GM12878 (cell line): ENCODE results near the gene USP46. TPM values are rescaled to one million over a fixed set of nuclear protein-coding genes. Genes with fewer than 3 reads are reported as not detected.

Source experiments
- ATAC-seq: fragments of 200-7000 bp; cut with Tn5 transposase; 3 replicates; pipeline ENCODE4 v1.9.1; 2020; ENCODE audit warnings: mild to moderate bottlenecking, moderate library complexity
- BruUV-seq: library from RNA; stranded (reverse); fragments of 400-500 nt; replicated peaks from 2 replicates; lab custom pipeline; 2021; lab: Mats Ljungman, UMichigan
- CTCF ChIA-PET: fragments of 300-600 bp; sonication (Branson Sonifier 250); formaldehyde crosslinking; extraction: SDS; loops from one replicate; lab custom pipeline; 2021; ENCODE audit warnings: inconsistent platforms; lab: Yijun Ruan, JAX
- POLR2A ChIA-PET: fragments of 350-600 bp; formaldehyde crosslinking; extraction: SDS; loops from one replicate; lab custom pipeline; 2021; ENCODE audit warnings: inconsistent platforms; lab: Charles Lee
- RAD21 ChIA-PET: fragments of 300-600 bp; sonication (Branson Sonifier 250); formaldehyde crosslinking; loops from one replicate; lab custom pipeline; 2023; ENCODE audit warnings: antibody characterized with exemption; ENCODE audit not compliant: unreplicated experiment; lab: Charles Lee
- SMC1A ChIA-PET: fragments of 300-600 bp; sonication (Branson Sonifier 250); formaldehyde crosslinking; loops from one replicate; lab custom pipeline; 2023; ENCODE audit not compliant: unreplicated experiment, uncharacterized antibody; lab: Charles Lee
- DNase-seq: peaks from one replicate; pipeline ENCODE4 v3.0.0-alpha.2; 2011; ENCODE audit warnings: low read depth, low spot score
- FAIRE-seq: peaks from 3 replicates; lab custom pipeline; 2011; peaks lifted over from hg19 to GRCh38; lab: Jason Lieb, UNC
- H2AFZ ChIP-seq: 2 replicates; pipeline ENCODE4 v1.6.0; 2011; ENCODE audit warnings: low read depth, low read length, control low read depth; ENCODE audit not compliant: control insufficient read depth
- H3K27ac ChIP-seq: 2 replicates; pipeline ENCODE4 v1.5.1; 2011; ENCODE audit warnings: control low read depth; ENCODE audit not compliant: control insufficient read depth, insufficient read depth
- H3K27me3 ChIP-seq, 2 experiments: replicated peaks in 1 of 2; 2 replicates each; pipeline versions ENCODE4 v1.6.0 to v1.6.1; 2011; ENCODE audit warnings: low read length in 1 of 2; ENCODE audit not compliant: control insufficient read depth in 2 of 2, insufficient read depth in 2 of 2
- H3K36me3 ChIP-seq, 2 experiments: 2 replicates each; pipeline ENCODE4 v1.5.1; 2011; ENCODE audit warnings: low read length in 1 of 2; ENCODE audit not compliant: control insufficient read depth in 2 of 2, insufficient read depth in 2 of 2
- H3K4me1 ChIP-seq: 2 replicates; pipeline ENCODE4 v1.6.1; 2011; ENCODE audit warnings: mild to moderate bottlenecking, low read length, moderate library complexity, mixed read lengths; ENCODE audit not compliant: control insufficient read depth, insufficient read depth
- H3K4me2 ChIP-seq: 2 replicates; pipeline ENCODE4 v1.6.0; 2011; ENCODE audit warnings: control low read depth; ENCODE audit not compliant: control insufficient read depth, insufficient read depth
- H3K4me3 ChIP-seq: fragments of 200-600 bp; sonication (generic); 2 replicates; pipeline ENCODE4 v1.5.1; 2016
- H3K79me2 ChIP-seq: 2 replicates; pipeline ENCODE4 v1.6.0; 2011; ENCODE audit warnings: low read length; ENCODE audit not compliant: control insufficient read depth, insufficient read depth
- H3K9ac ChIP-seq: 2 replicates; pipeline ENCODE4 v1.8.0; 2011; ENCODE audit warnings: low read length, control low read depth, mixed read lengths; ENCODE audit not compliant: control insufficient read depth, insufficient read depth
- H3K9me3 ChIP-seq: replicated peaks from 3 replicates; pipeline ENCODE4 v1.5.1; 2011; ENCODE audit warnings: mild to moderate bottlenecking, low read length; ENCODE audit not compliant: control insufficient read depth, insufficient read depth
- H4K20me1 ChIP-seq: 2 replicates; pipeline ENCODE4 v1.6.0; 2011; ENCODE audit not compliant: control insufficient read depth, insufficient read depth
- ASH2L ChIP-seq: fragments of 300-600, 200-600 bp; sonication (generic); IDR thresholded peaks from 2 replicates; pipeline ENCODE4 v1.6.1; 2017; ENCODE audit warnings: low read depth, mild to moderate bottlenecking, borderline replicate concordance
- CBX5 ChIP-seq: sonication (generic); IDR thresholded peaks from 2 replicates; pipeline ENCODE4 v1.6.1; 2016; ENCODE audit warnings: low read depth, moderate library complexity, mild to moderate bottlenecking, inconsistent platforms
- CHD2 ChIP-seq: IDR thresholded peaks from 2 replicates; pipeline ENCODE4 v1.6.1; 2011; ENCODE audit warnings: low read depth, low read length, improper control_type of control experiment, borderline replicate concordance
- FOXM1 ChIP-seq: IDR thresholded peaks from 2 replicates; pipeline ENCODE4 v1.6.1; 2012; ENCODE audit warnings: low read depth, mild to moderate bottlenecking, inconsistent platforms, low read length, moderate library complexity
- JUNB ChIP-seq: IDR thresholded peaks from 2 replicates; pipeline ENCODE4 v1.6.1; 2016; ENCODE audit warnings: antibody characterized with exemption, mild to moderate bottlenecking
- MEF2A ChIP-seq: IDR thresholded peaks from 2 replicates; pipeline ENCODE4 v1.6.1; 2011; ENCODE audit warnings: low read depth, mild to moderate bottlenecking, low read length, moderate library complexity; ENCODE audit not compliant: insufficient read depth
- PAX5 ChIP-seq: IDR thresholded peaks from 2 replicates; pipeline ENCODE4 v1.6.1; 2011; ENCODE audit warnings: low read depth, low read length, borderline replicate concordance
- RAD51 ChIP-seq: fragments of 450-650 bp; IDR thresholded peaks from 2 replicates; pipeline ENCODE4 v1.6.1; 2016; ENCODE audit warnings: moderate library complexity, mild to moderate bottlenecking, inconsistent platforms
- SRF ChIP-seq, 2 experiments: IDR thresholded peaks; 2 replicates each; pipeline ENCODE4 v1.6.1; 2011; ENCODE audit warnings: low read depth in 2 of 2, low read length in 2 of 2, mild to moderate bottlenecking in 1 of 2, moderate library complexity in 1 of 2
- TCF12 ChIP-seq: IDR thresholded peaks from 2 replicates; pipeline ENCODE4 v1.6.1; 2011; ENCODE audit warnings: low read depth, mild to moderate bottlenecking, low read length
- WGBS: methylation state at CpG from one replicate; pipeline ENCODE4 v1.1.6; 2016; ENCODE audit warnings: low lambda C conversion rate; ENCODE audit not compliant: insufficient replicate concordance, insufficient coverage; ENCODE audit errors: missing lambda C conversion rate; 5-methylcytosine and 5-hydroxymethylcytosine counted together
- in situ Hi-C: fragments of 300-500 bp; cut with MboI; formaldehyde crosslinking; loops from 9 replicates; pipeline ENCODE4 v1.14.3; 2018; ENCODE audit warnings: mixed read lengths
- intact Hi-C: fragments of 100-400 bp; cut with micrococcal nuclease; formaldehyde crosslinking; loops from one replicate; pipeline ENCODE4 v1.14.2; 2022; ENCODE audit not compliant: unreplicated experiment
- polyA plus RNA-seq, 11 experiments: library from polyadenylated mRNA; depleted of rRNA in 4 of 11; unstranded in 6 of 11; stranded (reverse) in 5 of 11; fragments of >200 nt; fragmentation: Nextera tagmentation in 4 of 11; fragmentation: Illumina TruSeq in 1 of 11; extraction: Ambion mirVana in 4 of 11; extraction: Trizol in 1 of 11; gene quantifications; 1 replicate in 1 of 11; 2 replicates in 10 of 11; pipeline versions ENCODE4 v1.2.1 to v1.2.3, GENCODE V29; 2011 to 2016; ENCODE audit warnings: inconsistent platforms in 2 of 11, missing spikeins in 2 of 11, low read depth in 1 of 11
- total RNA-seq, 4 experiments: library from RNA; depleted of rRNA in 3 of 4; stranded (reverse); fragments of >200 nt in 3 of 4; fragmentation: Illumina TruSeq in 1 of 4; extraction: Trizol in 1 of 4; gene quantifications; 2 replicates each; pipeline versions ENCODE4 v1.2.1 to v1.2.3, GENCODE V29; 2013 to 2021
- TF ChIP-seq, protein P1 (sequence below): IDR thresholded peaks from 2 replicates; pipeline ENCODE4 v1.6.1; 2012; ENCODE audit warnings: low read depth, low read length, improper control_type of control experiment
- TF ChIP-seq, protein P2 (sequence below): fragments of 450-650 bp; IDR thresholded peaks from 2 replicates; pipeline ENCODE4 v1.6.1; 2016; ENCODE audit warnings: mild to moderate bottlenecking
- TF ChIP-seq, protein P3 (sequence below): IDR thresholded peaks from 2 replicates; pipeline ENCODE4 v1.6.1; 2012; ENCODE audit warnings: improper control_type of control experiment, low read depth, low read length; ENCODE audit not compliant: insufficient replicate concordance
- TF ChIP-seq, protein P4 (sequence below): IDR thresholded peaks from 2 replicates; pipeline ENCODE4 v1.6.1; 2011; ENCODE audit warnings: borderline replicate concordance, low read depth, mild to moderate bottlenecking, moderate library complexity, low read length; ENCODE audit not compliant: insufficient read depth, poor library complexity, severe bottlenecking

The USP46 gene
- total and polyA plus RNA-seq, 10 of the 15 experiments (the other 5 are each of a cell fraction or from before 2014, with no cell fraction given): 5.3 to 20.1 (median 12.0) TPM

DNA sequence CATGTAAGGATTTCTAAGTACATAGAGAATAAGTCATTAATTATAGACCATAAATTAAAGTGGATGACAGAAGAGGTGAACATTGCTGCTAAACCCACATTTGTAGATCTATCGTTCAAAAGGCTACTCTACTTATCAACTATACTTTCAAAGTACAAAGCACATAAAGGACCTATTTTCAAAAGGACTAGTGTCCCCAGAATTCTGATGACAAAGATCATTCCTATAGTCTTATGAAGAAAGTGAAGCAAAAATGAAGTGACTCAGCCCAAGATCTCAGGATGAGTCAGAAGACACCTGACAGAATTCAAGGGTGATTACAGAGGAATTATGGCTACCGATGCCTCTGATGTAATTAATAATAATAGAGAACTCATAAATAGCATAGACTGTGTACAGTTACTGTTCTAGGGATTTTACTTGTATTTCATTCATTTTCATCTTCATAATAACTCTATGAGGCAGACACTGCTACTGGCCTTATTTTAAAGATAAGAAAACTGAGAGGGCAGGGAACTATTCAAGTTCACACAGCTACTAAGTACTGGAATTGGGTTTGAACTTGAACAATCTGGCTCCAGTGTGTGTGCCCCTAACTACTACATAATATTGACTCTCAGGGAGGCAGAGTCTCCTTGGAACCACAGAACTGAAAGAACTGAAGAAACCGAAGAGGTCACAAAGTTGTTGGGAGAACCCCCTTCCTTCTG lies 17.1 kb downstream of the USP46 start:
- peak overlapping the region; percentile 26; the same call in 1 of the 2 replicates for H3K9ac ChIP-seq
- SMC1A ChIA-PET: no interaction called here
- in situ Hi-C loops: no loop called here
- H3K79me2 ChIP-seq: peaks cover 61% of the 10 kb centered on the region
- RAD21 ChIA-PET: interaction anchor here (1.1 to 2.1 kb wide), 2 partner anchors 16 to 799 kb away, joined by 3 to 8 read pairs; partner anchors contain the start of gene USP46
- 10% methylated on average over 3 of the region's 3 CpGs for WGBS
- H3K4me3 ChIP-seq: peak overlapping the region; percentile 14; the same call in 1 of the 2 replicates
- intact Hi-C loops: loop anchor here (5.0 to 10.0 kb wide), 2 partner anchors 70 to 607 kb away; partner anchors contain the start of gene SGCB
- ATAC-seq (peak; percentile 85), DNase-seq (peak; percentile 67), FAIRE-seq (peak; percentile 73)
- H3K9me3 ChIP-seq: no peaks in the 10 kb centered on the region; the same call in 1 of the 3 replicates
- no TSS peak for BruUV-seq
- peak overlapping the region; percentile 70 for H3K27ac ChIP-seq
- POLR2A ChIA-PET: interaction anchor here (1.4 kb wide), 2 partner anchors 13 to 70 kb away, joined by 4 to 7 read pairs; no protein-coding TSS in a partner anchor
- no peaks in the 10 kb centered on the region for H4K20me1 ChIP-seq
- H3K4me2 ChIP-seq: peak overlapping the region; percentile 71
- CTCF ChIA-PET: no interaction called here
- H2AFZ ChIP-seq: peak overlapping the region; percentile 15; the same call in 1 of the 2 replicates
- no peaks in the 10 kb centered on the region for H3K27me3 ChIP-seq
- H3K36me3 ChIP-seq: 0 out of 4 replicates have a peak, but pooled peaks cover 0 to 4% of the 10 kb centered on the region in 2 experiments
- H3K4me1 ChIP-seq: peaks cover 55% of the 10 kb centered on the region
- TF ChIP-seq CBX5 (0 out of 2 replicates have a peak, but pooled peaks have one; percentile 44), MEF2A (peak; percentile 69; the same call in 1 of the 2 replicates), FOXM1 (peak; percentile 82; the same call in 1 of the 2 replicates), SRF (IDR thresholded peaks at IDR 0.05; ENCODE audit: low read depth in 2 of 2, low read length in 2 of 2) (peak in 1 of 2 experiments; percentile 68; a peak in 2 of 4 replicates), RAD51 (peak; percentile 63; the same call in 1 of the 2 replicates), JUNB (peak; percentile 99), PAX5 (0 out of 2 replicates have a peak, but pooled peaks have one; percentile 12), ASH2L (no peak), TCF12 (peak; percentile 41; the same call in 1 of the 2 replicates), CHD2 (no peak)
- TF ChIP-seq, protein P1, sequence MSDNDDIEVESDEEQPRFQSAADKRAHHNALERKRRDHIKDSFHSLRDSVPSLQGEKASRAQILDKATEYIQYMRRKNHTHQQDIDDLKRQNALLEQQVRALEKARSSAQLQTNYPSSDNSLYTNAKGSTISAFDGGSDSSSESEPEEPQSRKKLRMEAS: no peak
- TF ChIP-seq, protein P2, sequence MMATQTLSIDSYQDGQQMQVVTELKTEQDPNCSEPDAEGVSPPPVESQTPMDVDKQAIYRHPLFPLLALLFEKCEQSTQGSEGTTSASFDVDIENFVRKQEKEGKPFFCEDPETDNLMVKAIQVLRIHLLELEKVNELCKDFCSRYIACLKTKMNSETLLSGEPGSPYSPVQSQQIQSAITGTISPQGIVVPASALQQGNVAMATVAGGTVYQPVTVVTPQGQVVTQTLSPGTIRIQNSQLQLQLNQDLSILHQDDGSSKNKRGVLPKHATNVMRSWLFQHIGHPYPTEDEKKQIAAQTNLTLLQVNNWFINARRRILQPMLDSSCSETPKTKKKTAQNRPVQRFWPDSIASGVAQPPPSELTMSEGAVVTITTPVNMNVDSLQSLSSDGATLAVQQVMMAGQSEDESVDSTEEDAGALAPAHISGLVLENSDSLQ: peak; percentile 33; the same call in 1 of the 2 replicates
- TF ChIP-seq, protein P3, sequence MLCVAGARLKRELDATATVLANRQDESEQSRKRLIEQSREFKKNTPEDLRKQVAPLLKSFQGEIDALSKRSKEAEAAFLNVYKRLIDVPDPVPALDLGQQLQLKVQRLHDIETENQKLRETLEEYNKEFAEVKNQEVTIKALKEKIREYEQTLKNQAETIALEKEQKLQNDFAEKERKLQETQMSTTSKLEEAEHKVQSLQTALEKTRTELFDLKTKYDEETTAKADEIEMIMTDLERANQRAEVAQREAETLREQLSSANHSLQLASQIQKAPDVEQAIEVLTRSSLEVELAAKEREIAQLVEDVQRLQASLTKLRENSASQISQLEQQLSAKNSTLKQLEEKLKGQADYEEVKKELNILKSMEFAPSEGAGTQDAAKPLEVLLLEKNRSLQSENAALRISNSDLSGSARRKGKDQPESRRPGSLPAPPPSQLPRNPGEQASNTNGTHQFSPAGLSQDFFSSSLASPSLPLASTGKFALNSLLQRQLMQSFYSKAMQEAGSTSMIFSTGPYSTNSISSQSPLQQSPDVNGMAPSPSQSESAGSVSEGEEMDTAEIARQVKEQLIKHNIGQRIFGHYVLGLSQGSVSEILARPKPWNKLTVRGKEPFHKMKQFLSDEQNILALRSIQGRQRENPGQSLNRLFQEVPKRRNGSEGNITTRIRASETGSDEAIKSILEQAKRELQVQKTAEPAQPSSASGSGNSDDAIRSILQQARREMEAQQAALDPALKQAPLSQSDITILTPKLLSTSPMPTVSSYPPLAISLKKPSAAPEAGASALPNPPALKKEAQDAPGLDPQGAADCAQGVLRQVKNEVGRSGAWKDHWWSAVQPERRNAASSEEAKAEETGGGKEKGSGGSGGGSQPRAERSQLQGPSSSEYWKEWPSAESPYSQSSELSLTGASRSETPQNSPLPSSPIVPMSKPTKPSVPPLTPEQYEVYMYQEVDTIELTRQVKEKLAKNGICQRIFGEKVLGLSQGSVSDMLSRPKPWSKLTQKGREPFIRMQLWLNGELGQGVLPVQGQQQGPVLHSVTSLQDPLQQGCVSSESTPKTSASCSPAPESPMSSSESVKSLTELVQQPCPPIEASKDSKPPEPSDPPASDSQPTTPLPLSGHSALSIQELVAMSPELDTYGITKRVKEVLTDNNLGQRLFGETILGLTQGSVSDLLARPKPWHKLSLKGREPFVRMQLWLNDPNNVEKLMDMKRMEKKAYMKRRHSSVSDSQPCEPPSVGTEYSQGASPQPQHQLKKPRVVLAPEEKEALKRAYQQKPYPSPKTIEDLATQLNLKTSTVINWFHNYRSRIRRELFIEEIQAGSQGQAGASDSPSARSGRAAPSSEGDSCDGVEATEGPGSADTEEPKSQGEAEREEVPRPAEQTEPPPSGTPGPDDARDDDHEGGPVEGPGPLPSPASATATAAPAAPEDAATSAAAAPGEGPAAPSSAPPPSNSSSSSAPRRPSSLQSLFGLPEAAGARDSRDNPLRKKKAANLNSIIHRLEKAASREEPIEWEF: peak; percentile 14
- TF ChIP-seq, protein P4, sequence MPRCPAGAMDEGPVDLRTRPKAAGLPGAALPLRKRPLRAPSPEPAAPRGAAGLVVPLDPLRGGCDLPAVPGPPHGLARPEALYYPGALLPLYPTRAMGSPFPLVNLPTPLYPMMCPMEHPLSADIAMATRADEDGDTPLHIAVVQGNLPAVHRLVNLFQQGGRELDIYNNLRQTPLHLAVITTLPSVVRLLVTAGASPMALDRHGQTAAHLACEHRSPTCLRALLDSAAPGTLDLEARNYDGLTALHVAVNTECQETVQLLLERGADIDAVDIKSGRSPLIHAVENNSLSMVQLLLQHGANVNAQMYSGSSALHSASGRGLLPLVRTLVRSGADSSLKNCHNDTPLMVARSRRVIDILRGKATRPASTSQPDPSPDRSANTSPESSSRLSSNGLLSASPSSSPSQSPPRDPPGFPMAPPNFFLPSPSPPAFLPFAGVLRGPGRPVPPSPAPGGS: peak; percentile 23
